ENCODE measurements around the gene SZT2.

DNA sequence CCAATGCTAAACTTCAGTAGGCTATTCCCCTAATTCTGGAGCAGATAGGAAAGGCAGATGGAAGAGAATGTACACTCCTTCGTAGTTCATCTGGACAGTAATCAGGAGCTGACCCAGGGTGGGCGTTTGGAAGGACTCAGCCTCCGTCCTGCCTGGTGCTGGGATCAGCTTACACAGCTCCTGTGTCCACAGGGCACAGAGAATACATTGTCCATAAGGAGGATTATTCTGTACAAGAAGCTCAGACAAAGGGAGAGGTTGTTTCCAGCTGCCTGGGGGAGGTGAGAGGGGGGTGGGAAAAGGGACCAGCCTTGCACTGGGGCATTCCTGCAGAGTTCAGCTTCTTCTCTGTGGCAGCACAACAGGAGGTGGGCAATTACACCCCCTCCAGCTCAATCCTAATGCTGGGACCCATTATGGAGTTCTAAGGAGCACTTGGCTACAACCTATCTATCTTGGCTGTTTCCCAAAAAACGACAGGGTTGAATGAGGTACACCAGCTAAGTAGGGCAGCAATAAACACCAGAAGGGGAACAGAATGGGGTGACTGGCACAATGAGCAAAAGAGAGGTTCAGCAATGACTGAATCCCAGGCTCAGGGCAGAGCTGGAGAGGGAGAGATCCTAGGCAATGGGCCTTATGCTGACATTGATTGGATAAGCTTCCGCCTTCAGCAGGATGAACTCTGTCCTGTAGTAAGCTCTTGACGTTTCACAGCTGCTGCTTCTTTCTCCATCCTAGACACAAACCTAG lies 7.5 kb upstream of the SZT2 start:
- TF ChIP-seq, protein P1, sequence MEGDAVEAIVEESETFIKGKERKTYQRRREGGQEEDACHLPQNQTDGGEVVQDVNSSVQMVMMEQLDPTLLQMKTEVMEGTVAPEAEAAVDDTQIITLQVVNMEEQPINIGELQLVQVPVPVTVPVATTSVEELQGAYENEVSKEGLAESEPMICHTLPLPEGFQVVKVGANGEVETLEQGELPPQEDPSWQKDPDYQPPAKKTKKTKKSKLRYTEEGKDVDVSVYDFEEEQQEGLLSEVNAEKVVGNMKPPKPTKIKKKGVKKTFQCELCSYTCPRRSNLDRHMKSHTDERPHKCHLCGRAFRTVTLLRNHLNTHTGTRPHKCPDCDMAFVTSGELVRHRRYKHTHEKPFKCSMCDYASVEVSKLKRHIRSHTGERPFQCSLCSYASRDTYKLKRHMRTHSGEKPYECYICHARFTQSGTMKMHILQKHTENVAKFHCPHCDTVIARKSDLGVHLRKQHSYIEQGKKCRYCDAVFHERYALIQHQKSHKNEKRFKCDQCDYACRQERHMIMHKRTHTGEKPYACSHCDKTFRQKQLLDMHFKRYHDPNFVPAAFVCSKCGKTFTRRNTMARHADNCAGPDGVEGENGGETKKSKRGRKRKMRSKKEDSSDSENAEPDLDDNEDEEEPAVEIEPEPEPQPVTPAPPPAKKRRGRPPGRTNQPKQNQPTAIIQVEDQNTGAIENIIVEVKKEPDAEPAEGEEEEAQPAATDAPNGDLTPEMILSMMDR (IDR thresholded peaks at IDR 0.05) = no peak
- TF ChIP-seq EP300 (IDR thresholded peaks at IDR 0.05) = peak in 1 of 2 donors; percentile 50
- TF ChIP-seq POLR2A (IDR thresholded peaks at IDR 0.05) = no peak

All from tibial nerve (tissue), 4 donors.